ENCODE data around the gene IL27RA. TPM values are rescaled to one million over a fixed set of nuclear protein-coding genes. Genes with fewer than 3 reads are reported as not detected.

Gene IL27RA
- total RNA-seq, 1 donor from 2014 or later: 34.6 TPM

DNA sequence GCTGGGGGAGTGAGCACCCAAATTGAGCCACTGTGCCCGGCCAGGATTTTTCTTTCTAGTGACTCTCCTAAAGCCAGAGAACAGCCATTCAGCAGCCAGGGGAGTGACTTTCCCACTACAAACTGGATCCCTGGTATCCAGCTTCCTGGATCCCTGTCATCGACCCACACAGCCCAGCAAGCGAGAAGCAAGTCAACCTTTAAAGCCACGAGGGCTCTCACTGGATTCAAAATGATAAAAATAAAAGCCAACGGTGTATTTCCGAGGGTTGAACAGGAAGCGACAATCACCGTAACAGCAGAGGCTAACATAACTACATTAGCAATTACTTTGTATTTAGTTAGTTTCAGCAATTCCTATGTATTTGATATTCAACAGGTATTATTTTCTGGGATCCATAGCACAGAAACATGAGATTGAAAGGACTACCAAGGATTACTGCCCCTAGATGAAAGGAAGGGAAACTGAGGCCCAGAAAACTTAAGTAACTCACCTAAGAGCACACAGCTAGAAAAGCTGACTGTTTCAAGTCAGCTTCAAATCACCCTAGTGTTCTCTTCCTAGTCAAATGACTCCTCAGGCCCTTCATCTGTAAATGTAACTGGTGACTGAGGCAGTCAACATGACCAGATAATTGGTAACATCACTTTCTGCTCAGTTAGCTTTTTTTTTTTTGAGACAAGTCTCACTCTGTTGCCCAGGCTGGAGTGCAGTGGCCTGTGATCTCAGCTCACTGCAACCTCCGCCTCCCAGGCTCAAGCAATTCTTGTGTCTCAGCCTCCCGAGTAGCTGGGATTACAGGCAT lies 28.1 kb upstream of the IL27RA start:
- intact Hi-C loops (cut with micrococcal nuclease): loop anchor here (2.0 to 10.0 kb wide), 2 partner anchors 133 to 849 kb away; partner anchors contain the start of genes ASF1B, IER2 and STX10
- DNase-seq (no peak), ATAC-seq (ENCODE audit: low read depth) (no peak)
- peaks cover 68% of the 10 kb centered on the region for H3K4me1 Mint-ChIP-seq
- POLR2A ChIA-PET: interaction anchor here (0.5 to 9.5 kb wide), 9 partner anchors 15 to 75 kb away, joined by 3 to 107 read pairs (median 6); partner anchors contain the start of genes DCAF15 and IL27RA
- peaks cover 16% of the 10 kb centered on the region for H3K36me3 Mint-ChIP-seq (ENCODE audit: low read depth)
- TF ChIP-seq, protein P1, sequence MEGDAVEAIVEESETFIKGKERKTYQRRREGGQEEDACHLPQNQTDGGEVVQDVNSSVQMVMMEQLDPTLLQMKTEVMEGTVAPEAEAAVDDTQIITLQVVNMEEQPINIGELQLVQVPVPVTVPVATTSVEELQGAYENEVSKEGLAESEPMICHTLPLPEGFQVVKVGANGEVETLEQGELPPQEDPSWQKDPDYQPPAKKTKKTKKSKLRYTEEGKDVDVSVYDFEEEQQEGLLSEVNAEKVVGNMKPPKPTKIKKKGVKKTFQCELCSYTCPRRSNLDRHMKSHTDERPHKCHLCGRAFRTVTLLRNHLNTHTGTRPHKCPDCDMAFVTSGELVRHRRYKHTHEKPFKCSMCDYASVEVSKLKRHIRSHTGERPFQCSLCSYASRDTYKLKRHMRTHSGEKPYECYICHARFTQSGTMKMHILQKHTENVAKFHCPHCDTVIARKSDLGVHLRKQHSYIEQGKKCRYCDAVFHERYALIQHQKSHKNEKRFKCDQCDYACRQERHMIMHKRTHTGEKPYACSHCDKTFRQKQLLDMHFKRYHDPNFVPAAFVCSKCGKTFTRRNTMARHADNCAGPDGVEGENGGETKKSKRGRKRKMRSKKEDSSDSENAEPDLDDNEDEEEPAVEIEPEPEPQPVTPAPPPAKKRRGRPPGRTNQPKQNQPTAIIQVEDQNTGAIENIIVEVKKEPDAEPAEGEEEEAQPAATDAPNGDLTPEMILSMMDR (IDR thresholded peaks at IDR 0.05): no peak
- CTCF ChIA-PET: interaction anchor here (2.5 kb wide), 1 partner anchor 28 kb away, joined by 8 read pairs; the partner anchor contains the start of gene IL27RA
- no peaks in the 10 kb centered on the region for H3K9me3 Mint-ChIP-seq
- H3K4me3 Mint-ChIP-seq: peak overlapping the region; percentile 55
- H3K27ac Mint-ChIP-seq: peak overlapping the region; percentile 92
- no peaks in the 10 kb centered on the region for H3K27me3 Mint-ChIP-seq

DNA sequence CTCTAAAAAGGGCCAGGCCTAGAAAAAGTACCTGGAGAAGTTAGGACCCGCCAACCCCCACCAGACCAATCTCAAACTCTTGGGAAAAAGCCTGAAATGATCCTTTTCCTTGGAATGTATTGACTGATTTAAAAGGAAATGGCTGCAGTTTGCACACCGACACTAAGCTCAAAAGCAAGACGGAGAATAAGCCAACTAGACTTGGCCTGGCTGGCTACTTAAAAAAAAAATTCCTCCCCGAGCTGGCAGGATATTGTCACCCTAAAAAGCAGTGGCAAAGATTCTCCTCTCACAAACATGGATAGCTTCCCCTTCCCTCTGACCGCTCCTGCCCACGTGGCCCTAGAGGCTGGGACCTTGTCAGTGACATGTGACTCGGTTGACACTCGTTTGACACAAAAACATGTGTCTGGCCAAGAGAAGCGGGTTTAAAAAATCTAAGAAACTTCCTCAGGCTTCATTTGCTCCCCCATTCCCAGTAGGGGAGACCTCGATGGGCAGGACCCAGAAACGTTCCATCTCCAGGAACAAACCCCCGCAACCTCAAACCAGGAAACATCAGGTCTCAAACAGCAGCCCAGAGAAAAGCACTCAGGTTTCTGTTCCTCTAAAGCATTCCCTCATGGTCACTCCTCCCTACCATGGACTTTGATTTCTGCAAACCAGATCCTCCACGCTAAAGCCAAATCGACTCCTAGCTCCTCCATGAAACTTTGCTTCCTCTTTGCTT lies 26.8 kb upstream of the IL27RA start:
- Mint-ChIP-seq H3K9me3 (no peaks in the 10 kb centered on the region), H3K36me3 (ENCODE audit: low read depth) (peaks cover 10% of the 10 kb centered on the region), H3K4me1 (peaks cover 63% of the 10 kb centered on the region), H3K27ac (peak overlapping the region; percentile 92), H3K27me3 (no peaks in the 10 kb centered on the region), H3K4me3 (peak overlapping the region; percentile 83)
- ATAC-seq (ENCODE audit: low read depth) (no peak), DNase-seq (peak; percentile 22)
- ChIA-PET CTCF (interaction anchor here (1.1 kb wide), 1 partner anchor 23 kb away, joined by 4 read pairs; no protein-coding TSS in a partner anchor), POLR2A (interaction anchor here (0.5 to 9.5 kb wide), 11 partner anchors 12 to 283 kb away, joined by 4 to 107 read pairs (median 10); partner anchors contain the start of genes DCAF15, IL27RA and RLN3)
- TF ChIP-seq, protein P1 (IDR thresholded peaks at IDR 0.05): no peak
- intact Hi-C loops (cut with micrococcal nuclease): loop anchor here (2.0 to 10.0 kb wide), 5 partner anchors 132 to 887 kb away; partner anchors contain the start of genes ASF1B, DDX39A, IER2 and NACC1

DNA sequence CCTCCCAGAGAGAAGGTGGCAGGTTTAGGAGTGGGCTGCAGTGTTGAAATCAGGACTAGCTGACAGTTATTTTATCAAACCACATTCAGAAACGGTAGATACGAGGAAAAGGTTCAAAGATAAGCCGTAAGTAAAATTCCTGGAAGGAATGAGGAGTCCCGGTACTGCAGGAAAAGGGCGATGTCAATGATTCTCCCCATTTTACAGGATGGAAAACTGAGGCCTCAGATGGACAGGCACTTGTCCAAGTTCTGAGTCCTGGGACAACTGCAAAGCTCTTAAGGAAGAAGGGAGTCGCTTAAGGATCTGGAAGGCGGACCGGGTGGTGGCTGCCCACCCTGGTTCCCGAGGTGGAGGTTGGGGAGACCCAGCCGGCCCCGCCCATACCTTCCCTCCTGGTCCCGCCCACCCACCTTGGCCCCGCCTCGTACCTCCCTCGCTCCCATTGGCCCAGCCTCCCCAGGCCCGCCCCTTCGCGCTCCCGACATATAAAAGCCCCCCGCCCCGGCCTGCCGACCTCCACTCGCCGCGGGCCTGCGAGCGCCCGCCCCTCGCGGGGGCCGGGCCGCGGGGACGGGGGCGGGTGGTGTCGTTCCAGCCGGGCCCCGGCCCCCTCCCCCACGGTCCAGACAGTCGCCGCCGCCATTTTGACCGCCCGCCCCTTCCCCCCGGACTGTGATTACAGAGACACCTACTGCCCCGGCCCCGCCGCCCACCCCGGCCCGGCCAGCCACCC lies 26.0 kb upstream of the IL27RA start:
- ATAC-seq (ENCODE audit: low read depth): peak; percentile 55
- Mint-ChIP-seq H3K27ac (peak overlapping the region; percentile 98), H3K4me3 (peak overlapping the region; percentile 94), H3K27me3 (no peaks in the 10 kb centered on the region), H3K9me3 (no peaks in the 10 kb centered on the region), H3K4me1 (peaks cover 56% of the 10 kb centered on the region), H3K36me3 (ENCODE audit: low read depth) (peaks cover 8% of the 10 kb centered on the region)
- TF ChIP-seq, protein P1 (IDR thresholded peaks at IDR 0.05): no peak
- intact Hi-C loops (cut with micrococcal nuclease): loop anchor here (1.0 to 10.0 kb wide), 12 partner anchors 10 to 888 kb away; partner anchors contain the start of genes ASF1B, BRME1, CC2D1A and DCAF15
- peak; percentile 87 for DNase-seq
- ChIA-PET POLR2A (interaction anchor here (0.5 to 9.5 kb wide), 27 partner anchors 10 to 853 kb away, joined by 3 to 107 read pairs (median 5); partner anchors contain the start of genes DCAF15, IL27RA and RLN3), CTCF (interaction anchor here (1.1 kb wide), 1 partner anchor 24 kb away, joined by 4 read pairs; no protein-coding TSS in a partner anchor)

DNA sequence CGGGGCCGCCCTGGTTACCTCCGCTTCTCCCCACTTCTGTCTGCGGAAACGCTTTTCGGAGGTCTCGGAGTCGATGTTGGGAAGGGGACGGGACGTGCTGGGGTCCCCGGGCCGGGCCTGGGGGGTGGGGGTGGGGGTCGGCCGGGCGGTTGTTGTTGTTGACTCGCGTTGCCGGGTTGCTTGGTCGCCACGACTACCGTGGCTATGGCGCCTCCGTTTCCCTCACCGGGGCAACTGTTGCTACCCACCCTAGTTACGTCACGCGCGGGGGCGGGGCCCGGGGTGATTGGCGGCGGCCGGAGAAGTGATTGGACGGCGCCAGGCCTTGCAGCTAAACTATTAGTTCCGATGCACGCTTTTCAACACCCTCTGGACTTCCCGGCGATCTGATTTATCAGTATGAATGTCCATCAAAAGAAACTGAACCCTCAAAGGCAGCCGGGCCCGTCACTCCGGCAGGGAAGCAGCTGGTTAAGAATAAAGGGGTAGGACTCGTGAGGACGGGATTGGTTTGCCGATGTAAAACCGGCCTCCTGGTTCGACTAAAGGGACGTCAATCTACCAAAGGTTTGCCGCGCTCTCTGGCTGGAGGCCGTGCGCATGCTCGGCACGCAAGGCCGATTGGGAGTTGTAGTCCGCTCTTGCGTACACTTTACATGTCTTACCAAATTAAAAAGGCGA lies 25.3 kb upstream of the IL27RA start, which contains the start of gene RFX1:
TSS of gene RFX1 (minus strand) at position 236 of the 681 bp plus-strand sequence. CDS start 12,477 bp downstream, outside the sequence.
- TF ChIP-seq, protein P1 (IDR thresholded peaks at IDR 0.05): no peak
- Mint-ChIP-seq H3K27ac (peak within 1 kb of the TSS; percentile 98), H3K9me3 (no peaks in the 10 kb centered on the region), H3K4me3 (peak within 1 kb of the TSS; percentile 94), H3K4me1 (peaks cover 49% of the 10 kb centered on the region), H3K27me3 (no peaks in the 10 kb centered on the region), H3K36me3 (ENCODE audit: low read depth) (peaks cover 6% of the 10 kb centered on the region)
- POLR2A ChIA-PET: interaction anchor here (0.5 to 5.4 kb wide), 26 partner anchors 9 to 888 kb away, joined by 3 to 42 read pairs (median 4); partner anchors contain the start of genes C19orf53, DCAF15, IL27RA and NACC1
- ATAC-seq (ENCODE audit: low read depth) (peak; percentile 74), DNase-seq (peak; percentile 100)
- CTCF ChIA-PET: no interaction called here
- intact Hi-C loops (cut with micrococcal nuclease): loop anchor here (1.0 to 10.0 kb wide), 11 partner anchors 9 to 889 kb away; partner anchors contain the start of genes BRME1, CC2D1A, DCAF15 and DDX39A
